Ascending aorta (tissue), 2 donors: ENCODE results near the gene CSPG4. TPM values are rescaled to one million over a fixed set of nuclear protein-coding genes. Genes with fewer than 3 reads are reported as not detected.
"Not testable (repeated sequence)": the region's sequence is repeated elsewhere in the genome, so short reads cannot be mapped to it uniquely, and the experiment has no call there.

Experiments
- DNase-seq, 2 donors: peaks; one replicate each; pipeline ENCODE4 v3.0.0-alpha.2; 2019; ENCODE audit warnings: low spot score in 2 of 2
- H3K27ac ChIP-seq, 2 donors: fragments of 200-600 bp; sonication (generic); one replicate each; pipeline ENCODE4 v1.5.1; 2016 to 2017; ENCODE audit warnings: mild to moderate bottlenecking in 1 of 2
- H3K27me3 ChIP-seq: fragments of 200-600 bp; sonication (generic); one replicate; pipeline ENCODE4 v1.5.1; 2017
- H3K36me3 ChIP-seq, 2 donors: fragments of 200-600 bp; sonication (generic); one replicate each; pipeline ENCODE4 v1.5.1; 2016
- H3K4me1 ChIP-seq, 2 donors: fragments of 200-600 bp; sonication (generic); one replicate each; pipeline ENCODE4 v1.5.1; 2016 to 2017; ENCODE audit warnings: mild to moderate bottlenecking in 1 of 2
- H3K4me3 ChIP-seq, 2 donors: fragments of 200-600 bp; sonication (generic); one replicate each; pipeline ENCODE4 v1.5.1; 2016 to 2017; ENCODE audit warnings: mild to moderate bottlenecking in 1 of 2
- H3K9me3 ChIP-seq, 2 donors: fragments of 200-600 bp; sonication (generic); one replicate each; pipeline ENCODE4 v1.5.1; 2016
- CTCF ChIP-seq, 3 experiments: fragments of 200-600 bp in 2 of 3; fragments of 450-650 bp in 1 of 3; sonication (generic) in 2 of 3; IDR thresholded peaks; one replicate each; pipeline ENCODE4 v1.5.1; 2016 to 2019; ENCODE audit warnings: antibody characterized with exemption in 3 of 3, mild to moderate bottlenecking in 1 of 3, moderate library complexity in 1 of 3
- intact Hi-C: fragments of 100-400 bp; cut with DNase I; formaldehyde crosslinking; loops from one replicate; pipeline ENCODE4 v1.15.1; 2023
- total RNA-seq: library from RNA; depleted of rRNA; stranded (reverse); fragments of >200 nt; gene quantifications from one replicate; pipeline ENCODE4 v1.1.0, GENCODE V29; 2016

CSPG4 gene
- total RNA-seq, 1 donor from 2014 or later = 258 TPM

GRCh38 chr15:75694241-75695182, 18.1 kb downstream of the CSPG4 start:
- no peaks in the 10 kb centered on the region for H3K9me3 ChIP-seq
- TF ChIP-seq CTCF (IDR thresholded peaks at IDR 0.05) = peak; percentile 50 to 71 (median 62)
- intact Hi-C loops = loop anchor here (2.0 to 5.0 kb wide), 2 partner anchors 28 to 237 kb away; no protein-coding TSS in a partner anchor
- peaks cover 30 to 38% of the 10 kb centered on the region in 2 donors for H3K36me3 ChIP-seq
- DNase-seq = peak; percentile 69 to 95
- peak overlapping the region; percentile 94 to 97 for H3K27ac ChIP-seq
- H3K27me3 ChIP-seq = no peaks in the 10 kb centered on the region
- H3K4me1 ChIP-seq = peaks cover 45 to 61% of the 10 kb centered on the region in 2 donors
- H3K4me3 ChIP-seq = peak overlapping the region in 1 of 2 donors; percentile 1

- DNase-seq = no peak
- Histone ChIP-seq H3K4me3 (peak overlapping the region in 1 of 2 donors; percentile 1), H3K9me3 (no peaks in the 10 kb centered on the region), H3K27ac (peak overlapping the region; percentile 73 to 97), H3K4me1 (peaks cover 39 to 52% of the 10 kb centered on the region in 2 donors), H3K27me3 (no peaks in the 10 kb centered on the region), H3K36me3 (peaks cover 38 to 46% of the 10 kb centered on the region in 2 donors)
- no peak for TF ChIP-seq CTCF (IDR thresholded peaks at IDR 0.05)
- intact Hi-C loops = loop anchor here (2.0 kb wide), 1 partner anchor 29 kb away; no protein-coding TSS in a partner anchor
Measured at GRCh38 chr15:75693501-75694240, 19.0 kb downstream of the CSPG4 start.

DNA sequence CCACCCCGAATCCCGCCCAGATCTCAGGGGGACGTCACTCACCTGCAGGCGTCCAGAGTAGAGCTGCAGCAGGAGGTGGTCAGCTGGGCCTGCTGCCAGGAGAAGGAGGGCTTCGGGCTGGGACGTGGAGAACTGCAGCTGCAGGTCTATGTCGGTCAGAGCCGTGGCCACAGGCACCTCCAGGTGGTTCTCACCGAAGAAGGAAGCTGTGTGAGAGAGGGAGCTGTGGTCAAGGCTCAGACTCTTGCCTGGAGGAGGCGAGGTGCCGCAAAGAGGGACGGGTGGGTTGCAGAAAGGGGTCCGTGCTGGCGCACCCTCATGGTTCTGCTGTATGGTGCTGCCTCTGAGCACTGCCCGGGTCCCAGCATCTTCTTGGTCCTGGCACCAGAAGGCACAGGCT, 19.6 kb downstream of the CSPG4 start:
- H3K9me3 ChIP-seq, H3K27me3 ChIP-seq, DNase-seq, H3K4me3 ChIP-seq, intact Hi-C loops: not testable (repeated sequence)
- Histone ChIP-seq H3K4me1 (peaks cover 37 to 46% of the 10 kb centered on the region in 2 donors), H3K36me3 (peaks cover 45 to 53% of the 10 kb centered on the region in 2 donors), H3K27ac (peak overlapping the region; percentile 73 to 97)

DNA sequence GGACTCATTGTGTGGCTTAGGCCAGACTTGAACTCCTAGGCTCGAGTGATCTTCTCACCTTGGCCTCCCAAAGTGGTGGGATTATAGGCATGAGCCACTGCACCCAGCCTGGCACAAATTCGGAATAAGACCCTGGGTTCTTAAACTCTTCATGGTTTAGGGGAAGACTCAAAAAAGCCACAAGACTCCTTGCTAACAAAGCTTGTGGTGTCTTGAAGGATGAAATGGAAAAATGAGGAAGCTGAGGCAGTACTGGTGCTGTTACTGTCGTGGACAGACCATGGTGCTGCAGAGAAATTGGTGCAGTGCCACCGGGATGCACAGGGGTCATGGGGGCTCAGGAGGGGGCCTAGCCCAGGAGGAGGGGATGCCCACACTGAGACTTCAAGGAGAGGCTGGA, 20.3 kb downstream of the CSPG4 start:
- Histone ChIP-seq H3K4me1 (peaks cover 35 to 40% of the 10 kb centered on the region in 2 donors), H3K36me3 (peaks cover 52 to 60% of the 10 kb centered on the region in 2 donors)
- H3K9me3 ChIP-seq, H3K27me3 ChIP-seq, DNase-seq, intact Hi-C loops, H3K27ac ChIP-seq, H3K4me3 ChIP-seq: not testable (repeated sequence)

DNA sequence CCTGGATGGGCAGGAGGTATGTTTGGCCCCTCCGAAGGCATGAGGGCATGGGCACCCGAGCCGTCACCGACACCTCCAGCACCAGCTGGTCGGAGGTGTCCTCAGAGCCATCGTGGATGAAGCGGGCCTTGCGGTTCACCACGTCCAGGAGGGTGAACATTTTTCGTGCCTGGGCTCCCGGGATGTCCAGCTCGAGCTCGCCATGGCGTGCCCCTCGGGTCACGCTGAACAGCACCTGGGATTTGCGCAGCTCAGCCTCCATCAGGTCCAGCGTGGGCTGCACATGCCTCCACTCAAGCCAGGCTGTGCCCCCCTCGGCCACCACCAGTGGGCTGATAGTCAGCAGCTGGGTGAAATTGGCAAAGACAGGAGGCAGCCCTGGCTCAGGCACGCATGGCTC, 23.2 kb downstream of the CSPG4 start:
- Histone ChIP-seq H3K4me1 (peaks cover 9 to 17% of the 10 kb centered on the region in 2 donors), H3K36me3 (peaks cover 80 to 82% of the 10 kb centered on the region in 2 donors)
- intact Hi-C loops, H3K4me3 ChIP-seq, H3K27ac ChIP-seq, DNase-seq, H3K9me3 ChIP-seq, H3K27me3 ChIP-seq: not testable (repeated sequence)

- intact Hi-C loops = no loop called here
- H3K36me3 ChIP-seq = peaks cover 86 to 88% of the 10 kb centered on the region in 2 donors
Measured at GRCh38 chr15:75688831-75689230, 23.8 kb downstream of the CSPG4 start.

More at GRCh38 chr15:75688831-75689230, 23.8 kb downstream of the CSPG4 start:
- Histone ChIP-seq H3K4me1 (peaks cover 5 to 17% of the 10 kb centered on the region in 2 donors), H3K4me3 (no peak overlapping the region), H3K27ac (no peak overlapping the region), H3K27me3 (no peaks in the 10 kb centered on the region), H3K9me3 (no peaks in the 10 kb centered on the region)
- TF ChIP-seq CTCF (IDR thresholded peaks at IDR 0.05) = no peak
- no peak for DNase-seq
